ENCODE data around the gene TINAGL1.

The TINAGL1 gene, protein sequence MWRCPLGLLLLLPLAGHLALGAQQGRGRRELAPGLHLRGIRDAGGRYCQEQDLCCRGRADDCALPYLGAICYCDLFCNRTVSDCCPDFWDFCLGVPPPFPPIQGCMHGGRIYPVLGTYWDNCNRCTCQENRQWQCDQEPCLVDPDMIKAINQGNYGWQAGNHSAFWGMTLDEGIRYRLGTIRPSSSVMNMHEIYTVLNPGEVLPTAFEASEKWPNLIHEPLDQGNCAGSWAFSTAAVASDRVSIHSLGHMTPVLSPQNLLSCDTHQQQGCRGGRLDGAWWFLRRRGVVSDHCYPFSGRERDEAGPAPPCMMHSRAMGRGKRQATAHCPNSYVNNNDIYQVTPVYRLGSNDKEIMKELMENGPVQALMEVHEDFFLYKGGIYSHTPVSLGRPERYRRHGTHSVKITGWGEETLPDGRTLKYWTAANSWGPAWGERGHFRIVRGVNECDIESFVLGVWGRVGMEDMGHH

GRCh38 chr1:31576201-31576669 lies at the start of gene TINAGL1:
Gene TINAGL1, plus strand, starts transcription at chr1:31576515. Its CDS starts 634 bp downstream, at chr1:31577149.
- DNase-seq (ENCODE audit: low read depth) = no peak

- DNase-seq (ENCODE audit: low read depth) = no peak
These were observed 46.2 kb upstream of the TINAGL1 start for GRCh38 chr1:31529999-31530684.

DNA sequence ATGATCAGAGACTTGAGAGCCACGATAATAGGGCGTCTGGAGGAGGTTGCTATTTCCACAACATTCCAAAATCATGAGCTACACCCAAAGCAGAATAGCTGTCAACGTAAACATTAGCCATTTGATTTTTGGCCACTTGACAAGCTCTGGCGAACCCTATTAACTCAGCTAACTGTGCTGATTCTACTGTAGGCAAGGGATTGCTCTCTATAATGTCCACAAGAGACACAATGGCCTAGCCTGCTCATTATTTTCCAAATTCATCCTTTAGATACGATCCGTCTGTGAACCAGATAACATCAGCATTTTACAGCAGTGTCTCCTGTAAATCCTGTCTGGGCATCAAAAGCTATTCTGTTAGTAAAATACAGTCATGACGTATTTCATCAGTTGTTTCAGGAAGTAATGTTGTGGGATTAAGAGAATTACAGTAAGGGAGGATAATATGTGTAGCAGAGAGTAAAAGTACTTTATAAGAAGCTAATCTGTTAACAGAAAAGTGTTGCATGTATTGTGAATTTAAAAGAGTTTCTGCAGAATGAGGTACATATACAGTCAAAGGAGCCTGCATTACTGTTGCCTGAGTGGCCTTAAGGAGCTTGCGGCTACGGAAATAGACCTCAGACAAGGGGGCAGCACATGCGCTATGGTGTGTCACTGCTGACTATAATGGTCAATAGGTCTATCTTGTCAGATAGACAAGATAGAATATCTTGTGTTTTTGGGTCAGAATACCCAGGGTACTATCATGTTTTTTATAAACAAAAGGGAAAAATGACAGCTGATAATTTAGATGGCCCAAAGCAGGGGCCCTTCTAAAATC lies 44.9 kb upstream of the TINAGL1 start:
- DNase-seq (ENCODE audit: low read depth) = no peak

DNA sequence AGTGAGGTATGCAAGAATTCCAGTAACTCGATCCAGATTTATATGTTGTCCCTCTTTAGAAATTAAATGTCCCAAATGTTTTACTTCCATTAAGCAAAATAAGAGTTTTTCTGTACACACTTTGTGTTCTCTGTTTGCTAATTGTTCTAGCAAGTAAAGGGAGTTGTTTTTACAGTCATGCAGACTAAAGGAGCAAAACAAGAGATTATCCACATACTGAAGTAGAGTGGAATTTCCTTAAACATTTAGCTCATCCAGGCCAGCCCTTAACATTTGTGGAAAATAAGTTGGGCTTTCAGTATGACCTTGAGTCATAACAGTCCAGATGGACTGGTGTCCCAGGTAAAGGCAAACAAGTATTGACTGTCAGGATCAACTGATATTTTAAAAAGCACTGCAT lies 44.1 kb upstream of the TINAGL1 start:
- DNase-seq (ENCODE audit: low read depth) = no peak

DNA sequence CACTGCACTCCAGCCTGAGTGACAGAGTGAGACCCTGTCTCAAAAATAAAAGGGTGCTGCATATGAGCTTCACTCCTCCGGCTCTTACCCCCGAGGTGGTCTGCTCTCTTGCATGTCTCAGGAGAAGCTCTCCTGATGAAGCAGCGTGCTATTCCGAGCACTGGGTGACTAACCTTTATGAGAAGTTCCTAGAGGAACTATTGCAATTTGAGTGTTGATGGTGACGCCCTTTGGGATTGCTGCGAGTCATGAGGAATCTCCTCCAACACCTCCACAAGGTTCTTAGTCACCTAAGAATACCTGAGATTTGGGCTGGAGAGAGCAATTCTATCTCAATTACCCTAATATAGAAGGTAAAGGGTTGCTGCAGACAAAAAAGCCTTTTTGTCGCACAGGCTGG lies 40.8 kb upstream of the TINAGL1 start:
- DNase-seq (ENCODE audit: low read depth) = no peak

GRCh38 chr1:31539329-31539728 lies 37.0 kb upstream of the TINAGL1 start:
- DNase-seq (ENCODE audit: low read depth) = no peak

- no peak for DNase-seq (ENCODE audit: low read depth)
These were observed 35.1 kb upstream of the TINAGL1 start for GRCh38 chr1:31541194-31541593.

GRCh38 chr1:31545927-31546540 lies 30.3 kb upstream of the TINAGL1 start:
- DNase-seq (ENCODE audit: low read depth) = no peak

GRCh38 chr1:31548534-31548906 lies 27.8 kb upstream of the TINAGL1 start:
- no peak for DNase-seq (ENCODE audit: low read depth)

- peak; percentile 89 for DNase-seq (ENCODE audit: low read depth)
These were observed 27.2 kb upstream of the TINAGL1 start for GRCh38 chr1:31548907-31549808.

GRCh38 chr1:31549809-31550620 lies 26.3 kb upstream of the TINAGL1 start:
- no peak for DNase-seq (ENCODE audit: low read depth)

DNA sequence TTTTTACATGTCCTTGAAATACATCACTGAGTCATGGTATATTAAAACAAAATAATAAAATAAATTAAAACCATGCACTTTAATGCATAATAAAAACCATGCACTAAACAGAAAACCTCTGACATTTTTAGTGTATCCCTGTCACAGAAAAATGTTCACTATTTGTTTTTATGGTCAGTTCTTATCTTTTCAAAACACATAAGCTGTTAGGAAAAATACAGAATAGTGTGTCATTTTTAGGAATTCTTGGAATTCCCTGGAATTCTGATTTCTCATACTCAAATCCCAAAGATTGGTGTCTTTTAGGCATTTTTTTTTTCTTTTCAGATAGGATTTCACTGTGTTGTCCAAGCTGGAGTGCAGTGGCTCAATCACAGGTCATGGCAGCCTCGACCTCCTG lies 25.1 kb upstream of the TINAGL1 start:
- no peak for DNase-seq (ENCODE audit: low read depth)

GRCh38 chr1:31552489-31552888 lies 23.8 kb upstream of the TINAGL1 start:
- DNase-seq (ENCODE audit: low read depth) = no peak

DNA sequence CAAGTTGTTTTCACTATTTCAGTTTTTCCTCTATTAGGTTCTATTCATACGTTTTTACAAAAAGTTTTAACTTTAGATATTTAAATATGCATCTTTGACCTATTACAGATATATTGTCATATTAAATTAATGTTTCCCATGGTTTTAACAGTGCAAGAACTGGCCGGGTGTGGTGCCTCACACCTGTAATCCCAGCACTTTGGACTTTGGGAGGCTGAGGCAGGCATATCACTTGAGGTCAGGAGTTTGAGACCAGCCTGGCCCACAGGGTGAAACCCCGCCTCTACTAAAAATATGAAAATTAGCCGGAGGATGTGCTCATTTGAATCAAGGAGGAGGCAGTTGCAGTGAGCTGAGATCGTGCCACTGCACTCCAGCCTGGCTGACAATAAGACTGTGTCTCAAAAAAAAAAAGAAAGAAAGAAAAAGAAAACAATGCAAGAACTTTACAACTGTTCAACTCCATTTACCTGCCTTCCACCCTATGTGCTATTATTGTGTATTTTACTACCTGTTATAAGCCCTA lies 19.8 kb upstream of the TINAGL1 start:
- DNase-seq (ENCODE audit: low read depth) = no peak

DNA sequence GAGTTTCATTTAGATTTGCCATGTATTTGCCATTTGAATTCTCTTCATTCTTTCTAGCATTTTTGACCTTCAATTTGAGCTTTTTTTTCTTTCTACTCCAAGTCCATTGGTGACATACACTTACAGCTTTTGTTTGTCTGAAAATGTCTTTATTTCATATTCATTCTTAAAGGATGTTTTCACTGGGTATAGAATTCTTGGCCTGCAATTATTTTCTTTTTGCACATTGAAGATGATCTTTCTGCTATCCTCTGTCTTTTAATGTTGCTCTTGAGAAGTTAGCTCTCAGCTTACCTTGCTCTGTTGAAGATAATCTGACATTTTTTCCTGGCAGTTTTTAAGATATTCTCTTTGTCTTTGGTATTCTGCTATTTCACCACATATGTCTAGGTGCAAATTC lies 16.6 kb upstream of the TINAGL1 start:
- DNase-seq (ENCODE audit: low read depth) = no peak

DNA sequence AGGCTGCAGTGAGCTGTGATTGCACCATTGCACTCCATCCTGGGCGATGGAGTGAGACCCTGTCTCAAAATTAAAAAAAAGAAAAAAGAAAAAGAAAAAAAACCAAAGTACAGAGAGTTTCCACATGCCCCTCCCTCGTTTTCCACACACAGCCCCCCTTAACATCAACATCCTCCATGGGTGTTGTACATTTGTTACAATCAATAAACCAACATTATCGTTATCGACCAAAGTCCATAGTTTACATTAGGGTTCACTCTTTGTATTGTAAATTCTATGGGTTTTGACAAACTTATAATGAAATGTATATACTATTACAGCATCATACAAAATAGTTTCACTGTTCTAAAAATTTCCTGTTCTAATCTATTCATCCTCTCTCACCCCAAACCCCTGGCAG lies 15.9 kb upstream of the TINAGL1 start:
- DNase-seq (ENCODE audit: low read depth) = no peak

GRCh38 chr1:31562707-31563360 lies 13.5 kb upstream of the TINAGL1 start:
- no peak for DNase-seq (ENCODE audit: low read depth)

GRCh38 chr1:31564606-31564989 lies 11.7 kb upstream of the TINAGL1 start:
- no peak for DNase-seq (ENCODE audit: low read depth)

GRCh38 chr1:31567956-31568570 lies 8.3 kb upstream of the TINAGL1 start:
- DNase-seq (ENCODE audit: low read depth) = no peak
